Measurements from ENCODE around the gene RAB33B. TPM values are rescaled to one million over a fixed set of nuclear protein-coding genes. Genes with fewer than 3 reads are reported as not detected.

RAB33B gene
- total and polyA plus RNA-seq, 10 of the 15 experiments (the other 5 are each of a cell fraction or from before 2014, with no cell fraction given) = 3.2 to 10.7 (median 7.5) TPM

DNA sequence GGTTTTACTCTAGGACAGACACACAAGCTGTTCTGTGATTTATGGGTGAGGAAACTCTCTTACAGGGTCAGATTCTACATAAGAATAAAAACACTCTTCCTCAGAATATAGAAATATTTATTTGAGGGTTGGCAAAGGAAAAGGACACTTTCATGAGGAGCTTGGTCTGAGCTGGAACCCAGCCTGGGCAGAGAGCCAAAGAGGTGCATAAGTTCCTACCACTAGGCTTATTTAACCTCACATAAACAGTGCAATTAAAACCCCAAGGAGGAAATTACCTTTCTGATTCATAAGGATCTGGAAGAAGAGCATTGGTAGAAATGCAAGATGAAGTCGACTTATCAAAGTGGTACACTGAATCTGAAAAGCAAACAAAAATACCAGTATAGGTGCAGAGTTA, 69.2 kb downstream of the RAB33B start:
- CTCF ChIA-PET = interaction anchor here (1.1 to 2.2 kb wide), 5 partner anchors 8 to 107 kb away, joined by 3 to 7 read pairs (median 5); no protein-coding TSS in a partner anchor

DNA sequence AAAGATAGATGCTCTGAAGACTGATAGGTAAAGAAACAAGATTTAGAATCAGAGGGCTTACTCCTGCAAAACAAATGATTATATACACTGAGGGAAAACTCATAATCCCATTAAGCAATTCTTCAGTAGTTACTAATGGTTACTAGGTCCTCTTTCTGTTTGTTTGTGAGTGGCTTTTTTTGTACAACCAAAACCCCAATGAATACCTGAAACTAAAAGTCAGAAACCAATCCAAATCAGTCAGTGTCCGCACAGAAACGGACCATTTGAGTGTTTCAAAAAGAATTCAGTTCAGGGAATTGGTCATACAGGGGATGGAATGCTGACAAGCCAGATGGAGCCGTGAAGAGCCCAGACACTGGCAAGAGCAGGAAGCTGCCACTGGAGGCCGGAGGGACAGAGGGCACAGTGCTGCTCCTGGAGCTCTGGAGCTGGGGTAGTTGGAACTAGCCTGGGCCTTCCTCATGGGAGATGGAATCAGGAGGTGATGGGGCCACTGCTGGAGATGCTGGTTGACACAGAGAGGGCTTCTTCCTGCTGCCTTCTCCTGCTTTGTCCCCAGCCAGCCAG, 70.2 kb downstream of the RAB33B start:
- no peak overlapping the region for H3K4me3 ChIP-seq
- intact Hi-C loops (cut with micrococcal nuclease; ENCODE audit: unreplicated experiment) (no loop called here), in situ Hi-C loops (cut with MboI) (no loop called here)
- ATAC-seq (peak; percentile 37), FAIRE-seq (peak; percentile 52), DNase-seq (ENCODE audit: low read depth, low spot score) (no peak)
- POLR2A ChIA-PET = no interaction called here
- SMC1A ChIA-PET (ENCODE audit: uncharacterized antibody, unreplicated experiment) = no interaction called here
- RAD21 ChIA-PET (ENCODE audit: unreplicated experiment) = interaction anchor here (1.3 kb wide), 1 partner anchor 9 kb away, joined by 7 read pairs; no protein-coding TSS in a partner anchor
- H3K9me3 ChIP-seq (replicated peaks; ENCODE audit: control insufficient read depth, insufficient read depth, low read length) = no peaks in the 10 kb centered on the region
- H3K27me3 ChIP-seq (replicated peaks in 1 of 2; ENCODE audit: control insufficient read depth in 2 of 2, insufficient read depth in 2 of 2, low read length in 1 of 2) = no peaks in the 10 kb centered on the region
- no peak for TF ChIP-seq BHLHE40 (IDR thresholded peaks at IDR 0.05; ENCODE audit: borderline replicate concordance in 1 of 2, low read depth in 2 of 2, low read length in 1 of 2)
- TF ChIP-seq RUNX3 (IDR thresholded peaks at IDR 0.05; ENCODE audit: low read length) = peak; percentile 38
- 39% methylated on average over 4 of the region's 4 CpGs for WGBS (ENCODE audit: insufficient coverage, insufficient replicate concordance, low lambda C conversion rate, missing lambda C conversion rate)
- no TSS peak for BruUV-seq (replicated peaks)
- H3K4me2 ChIP-seq (ENCODE audit: control insufficient read depth, insufficient read depth) = peak overlapping the region; percentile 82
- H3K79me2 ChIP-seq (ENCODE audit: control insufficient read depth, insufficient read depth, low read length) = no peaks in the 10 kb centered on the region
- no peaks in the 10 kb centered on the region for H4K20me1 ChIP-seq (ENCODE audit: control insufficient read depth, insufficient read depth)
- H3K36me3 ChIP-seq (ENCODE audit: control insufficient read depth in 2 of 2, insufficient read depth in 2 of 2, low read length in 1 of 2) = no peaks in the 10 kb centered on the region
- H3K4me1 ChIP-seq (ENCODE audit: control insufficient read depth, insufficient read depth, low read length) = peaks cover 48% of the 10 kb centered on the region
- H3K9ac ChIP-seq (ENCODE audit: control insufficient read depth, insufficient read depth, low read length) = peak overlapping the region; percentile 14; the same call in 1 of the 2 replicates
- peak overlapping the region; percentile 27; the same call in 1 of the 2 replicates for H3K27ac ChIP-seq (ENCODE audit: control insufficient read depth, insufficient read depth)
- H2AFZ ChIP-seq (ENCODE audit: control insufficient read depth, low read depth, low read length) = 0 out of 2 replicates have a peak overlapping the region, but pooled peaks have one; percentile 6
- CTCF ChIA-PET = no interaction called here

More for the DNA sequence above, 69.2 kb downstream of the RAB33B start:
- H3K27ac ChIP-seq (ENCODE audit: control insufficient read depth, insufficient read depth) = no peak overlapping the region
- H3K79me2 ChIP-seq (ENCODE audit: control insufficient read depth, insufficient read depth, low read length) = no peaks in the 10 kb centered on the region
- no peak overlapping the region for H3K4me3 ChIP-seq
- peaks cover 45% of the 10 kb centered on the region for H3K4me1 ChIP-seq (ENCODE audit: control insufficient read depth, insufficient read depth, low read length)
- ChIA-PET RAD21 (ENCODE audit: unreplicated experiment) (interaction anchor here (1.0 kb wide), 1 partner anchor 16 kb away, joined by 3 read pairs; no protein-coding TSS in a partner anchor), SMC1A (ENCODE audit: uncharacterized antibody, unreplicated experiment) (no interaction called here), POLR2A (no interaction called here)
- no peaks in the 10 kb centered on the region for H4K20me1 ChIP-seq (ENCODE audit: control insufficient read depth, insufficient read depth)
- H3K36me3 ChIP-seq (ENCODE audit: control insufficient read depth in 2 of 2, insufficient read depth in 2 of 2, low read length in 1 of 2) = no peaks in the 10 kb centered on the region
- H2AFZ ChIP-seq (ENCODE audit: control insufficient read depth, low read depth, low read length) = no peak overlapping the region
- DNase-seq (ENCODE audit: low read depth, low spot score) = no peak
- no peak overlapping the region for H3K9ac ChIP-seq (ENCODE audit: control insufficient read depth, insufficient read depth, low read length)
- WGBS (ENCODE audit: insufficient coverage, insufficient replicate concordance, low lambda C conversion rate, missing lambda C conversion rate) = 0% methylated on average over 1 of the region's 1 CpG
- in situ Hi-C loops (cut with MboI) (no loop called here), intact Hi-C loops (cut with micrococcal nuclease; ENCODE audit: unreplicated experiment) (no loop called here)
- BruUV-seq (replicated peaks) = no TSS peak
- no peak for ATAC-seq
- no peaks in the 10 kb centered on the region for H3K27me3 ChIP-seq (replicated peaks in 1 of 2; ENCODE audit: control insufficient read depth in 2 of 2, insufficient read depth in 2 of 2, low read length in 1 of 2)
- no peak overlapping the region for H3K4me2 ChIP-seq (ENCODE audit: control insufficient read depth, insufficient read depth)
- TF ChIP-seq BHLHE40 (IDR thresholded peaks at IDR 0.05; ENCODE audit: borderline replicate concordance in 1 of 2, low read depth in 2 of 2, low read length in 1 of 2) = no peak
- H3K9me3 ChIP-seq (replicated peaks; ENCODE audit: control insufficient read depth, insufficient read depth, low read length) = no peaks in the 10 kb centered on the region
- FAIRE-seq = no peak

Data from GM12878 (cell line).